Liver (tissue), 2 donors: ENCODE measurements around the gene SLC25A21.

Source experiments
- HNF4A ChIP-seq, 2 donors: conservative IDR thresholded peaks; 2 replicates each; pipeline ENCODE4 v1.6.1; 2016; ENCODE audit warnings: antibody characterized with exemption in 2 of 2, mild to moderate bottlenecking in 2 of 2
- REST ChIP-seq: IDR thresholded peaks from 2 replicates; pipeline ENCODE4 v1.6.1; 2016; ENCODE audit warnings: antibody characterized with exemption, mild to moderate bottlenecking
- donor health status: healthy.

GRCh38 chr14:36746872-36747271, 425.5 kb downstream of the SLC25A21 start:
- TF ChIP-seq REST (no peak), HNF4A (conservative IDR thresholded peaks at IDR 0.05) (no peak)
